Fibroblast of the conjunctiva (primary cell): ENCODE data around the gene JAK1.

ENCODE experiments used
- DNase-seq: peaks from one replicate; pipeline ENCODE4 v3.0.0-alpha.2; 2010; ENCODE audit warnings: low read depth

Gene JAK1

DNA sequence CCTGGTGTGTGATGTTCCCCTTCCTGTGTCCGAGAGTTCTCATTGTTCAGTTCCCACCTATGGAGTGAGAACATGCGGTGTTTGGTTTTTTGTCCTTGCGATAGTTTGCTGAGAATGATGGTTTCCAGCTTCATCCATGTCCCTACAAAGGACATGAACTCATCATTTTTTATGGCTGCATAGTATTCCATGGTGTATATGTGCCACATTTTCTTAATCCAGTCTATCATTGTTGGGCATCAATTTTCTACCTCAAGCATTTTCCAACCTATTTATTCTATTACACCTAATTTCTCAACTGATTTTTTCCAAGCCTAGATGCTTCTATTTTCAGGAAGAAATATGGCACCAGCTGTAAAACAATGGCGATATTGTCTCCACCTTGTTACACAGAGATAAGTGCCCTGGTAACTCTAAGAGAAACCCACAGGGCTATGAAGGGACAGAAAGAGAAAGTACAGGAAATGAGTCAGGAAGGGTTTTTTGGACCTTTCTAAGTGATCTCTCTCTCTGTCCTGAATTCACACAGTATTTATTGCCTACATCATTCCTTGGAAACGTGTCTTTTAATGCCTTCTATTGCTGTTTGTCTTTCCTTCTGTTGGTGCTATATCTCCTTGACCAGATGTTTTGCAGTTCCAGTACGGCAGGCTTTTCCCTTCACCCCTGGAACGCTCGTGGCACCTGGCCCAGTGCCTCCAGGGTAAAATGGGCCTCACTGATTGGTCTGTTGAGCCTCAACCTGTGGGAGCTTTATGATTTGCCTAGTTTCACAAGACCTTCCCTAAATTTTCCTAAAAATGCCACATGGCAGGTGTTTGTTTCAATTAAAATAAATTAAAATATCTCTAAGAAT, 14.6 kb upstream of the JAK1 start:
- no peak for DNase-seq

DNA sequence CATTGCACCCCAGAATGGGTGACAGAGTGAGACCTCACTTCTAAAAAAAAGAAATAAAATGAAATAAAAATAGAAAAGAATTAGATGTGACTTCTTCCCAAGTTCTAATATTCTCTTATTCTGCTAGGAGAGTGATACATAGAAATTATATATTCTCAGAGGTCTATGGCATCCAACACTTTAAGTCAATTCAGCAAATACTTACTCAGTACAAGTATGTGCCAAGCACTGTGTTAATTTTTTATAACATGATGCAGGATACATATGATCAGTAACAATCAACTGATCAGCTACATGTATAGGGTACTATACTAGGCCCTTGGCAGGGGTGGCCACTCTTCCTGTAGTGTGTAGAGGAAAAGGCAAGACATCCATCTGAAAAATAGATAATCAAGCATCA, 13.0 kb upstream of the JAK1 start:
- DNase-seq, result no peak

DNA sequence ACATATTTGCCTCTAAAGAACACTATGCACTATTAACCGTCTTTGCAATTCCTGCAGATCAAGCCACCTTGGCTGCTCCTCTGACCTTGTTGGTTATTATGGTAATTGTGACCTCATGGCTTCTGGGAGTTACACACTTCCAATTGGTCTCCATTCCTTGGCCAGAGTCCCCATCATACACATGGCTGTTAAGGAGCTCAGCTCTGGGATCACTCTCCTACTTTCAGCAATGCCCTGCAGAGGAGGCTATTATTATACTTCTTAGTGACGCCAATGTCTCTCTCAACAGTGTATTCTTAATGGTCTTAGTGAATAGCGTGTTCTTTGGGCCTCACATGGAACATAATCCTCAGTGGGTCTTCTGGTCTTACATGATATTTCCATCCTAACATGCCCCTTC, 10.0 kb upstream of the JAK1 start:
- no peak for DNase-seq

DNA sequence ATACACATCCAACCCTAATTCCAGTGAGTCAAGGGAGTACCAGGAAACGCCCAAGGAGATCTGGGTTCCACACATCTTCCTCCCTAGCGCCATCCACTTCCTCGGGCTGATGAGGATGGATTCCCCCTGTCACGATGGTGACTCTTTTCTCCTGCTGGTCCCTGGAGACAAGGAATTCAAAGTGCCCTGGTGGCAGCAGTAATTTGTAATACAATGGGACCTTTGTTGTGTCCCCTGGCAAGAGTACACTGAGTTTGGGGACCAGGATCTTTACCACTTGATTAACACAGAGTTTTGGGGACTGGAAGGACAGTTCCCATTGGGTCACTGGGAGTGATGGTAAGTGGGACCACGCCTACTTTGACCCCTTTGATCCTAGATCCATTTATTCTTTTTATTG, 9.4 kb upstream of the JAK1 start:
- DNase-seq, result no peak

DNA sequence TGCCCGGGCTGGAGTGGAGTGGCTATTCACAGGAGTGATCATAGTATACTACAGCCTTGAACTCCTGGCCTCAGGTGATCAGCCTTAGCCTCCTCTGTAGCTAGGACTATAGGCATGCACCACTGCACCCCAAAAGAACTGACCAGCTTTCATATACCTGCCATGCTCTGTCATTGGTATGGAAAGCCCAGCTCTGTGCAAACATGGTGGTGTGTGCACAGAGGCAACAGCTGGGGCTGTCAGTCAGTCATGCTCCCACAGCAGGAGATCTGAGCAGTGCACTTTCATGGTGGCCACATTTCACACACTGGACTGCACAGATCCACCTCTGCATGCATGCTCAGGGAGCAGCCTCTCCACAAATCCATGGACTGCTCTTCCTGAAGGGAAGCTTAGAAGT, 8.8 kb upstream of the JAK1 start:
- no peak for DNase-seq

DNA sequence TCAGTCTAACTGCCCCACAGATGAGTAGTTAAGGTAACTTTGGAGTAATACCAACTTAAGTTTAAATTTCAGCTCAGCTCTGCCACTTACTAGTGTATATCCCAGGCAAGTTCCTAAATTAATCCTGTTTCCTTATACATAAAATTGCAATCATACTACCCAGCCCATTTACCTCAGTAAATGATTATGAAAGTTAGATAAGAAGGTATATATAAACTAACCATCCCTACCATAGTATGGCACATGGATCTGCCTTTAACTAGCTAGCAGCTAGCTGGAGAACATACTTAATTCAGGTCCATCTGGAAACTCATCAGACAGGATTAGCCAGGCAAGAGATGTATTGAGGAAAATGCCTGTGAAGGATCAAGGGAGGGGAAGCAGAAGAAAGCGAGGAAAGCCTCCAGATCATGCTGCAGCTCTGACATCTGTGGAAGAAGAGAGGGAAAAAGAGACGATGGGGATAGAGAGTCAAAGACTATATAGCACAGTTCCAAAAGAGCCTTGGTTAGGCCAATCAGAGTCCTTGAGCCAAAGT, 8.0 kb upstream of the JAK1 start:
- DNase-seq, result no peak

DNA sequence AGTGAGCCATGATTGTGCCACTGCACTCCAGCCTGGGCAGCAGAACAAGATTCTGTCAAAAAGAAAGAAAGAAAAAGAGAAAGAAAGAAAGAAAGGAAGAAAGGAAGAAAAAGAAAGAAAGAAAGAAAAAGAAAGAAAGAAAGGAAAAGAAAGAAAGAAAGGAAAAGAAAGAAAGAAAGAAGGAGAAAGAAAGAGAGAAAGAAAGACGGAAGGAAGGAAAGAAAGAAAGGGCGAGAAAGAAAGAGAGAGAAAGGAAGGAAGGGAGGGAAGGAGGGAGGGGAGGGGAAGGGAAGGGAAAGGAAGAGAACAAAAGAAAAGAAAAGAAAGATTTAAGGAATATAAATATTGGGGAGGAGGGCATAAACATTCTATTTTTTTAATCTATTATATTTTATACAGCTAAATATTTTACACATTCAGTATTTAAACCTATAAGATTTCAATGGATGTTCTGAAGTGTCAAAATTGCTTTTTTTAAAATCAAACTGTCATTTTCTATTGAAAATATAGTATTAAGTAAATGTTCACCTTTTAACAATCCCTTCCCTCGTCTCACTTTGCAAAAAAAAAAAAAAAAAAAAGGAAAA, 6.8 kb upstream of the JAK1 start:
- no peak for DNase-seq

DNA sequence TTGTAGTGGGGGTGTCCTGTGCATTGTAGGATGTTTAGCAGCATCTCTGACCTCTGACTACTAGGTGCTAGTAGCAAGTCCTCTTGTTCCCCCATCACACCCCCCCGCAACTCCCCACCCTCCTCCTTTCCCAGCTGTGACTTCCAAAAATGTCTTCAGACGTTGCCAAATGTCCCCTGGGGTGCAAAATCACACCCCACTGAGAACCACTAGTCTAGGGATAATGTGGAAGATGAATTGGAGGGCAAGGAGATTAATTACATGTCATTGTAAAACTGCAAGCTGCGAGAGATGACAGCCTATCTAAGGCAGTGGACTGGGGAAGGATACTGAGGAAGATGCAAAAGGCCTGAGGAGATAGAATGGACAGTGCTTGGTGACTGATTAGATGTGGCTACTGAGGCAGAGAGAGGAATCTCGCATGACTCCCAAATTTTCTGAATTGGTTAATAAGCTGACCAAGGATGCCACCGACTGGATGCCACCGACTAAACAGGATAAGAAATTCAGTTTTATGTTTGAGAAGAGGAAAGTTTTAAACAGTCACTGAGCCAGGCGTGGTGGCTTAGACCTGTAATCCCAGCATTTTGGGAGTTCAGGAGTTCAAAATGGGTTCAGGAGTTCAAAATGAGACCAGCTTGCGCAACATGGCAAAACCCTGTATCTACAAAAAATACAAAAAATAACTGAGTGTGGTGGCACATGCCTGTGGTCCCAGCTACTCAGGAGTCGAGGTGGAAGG, 3.1 kb upstream of the JAK1 start:
- DNase-seq, result no peak

DNA sequence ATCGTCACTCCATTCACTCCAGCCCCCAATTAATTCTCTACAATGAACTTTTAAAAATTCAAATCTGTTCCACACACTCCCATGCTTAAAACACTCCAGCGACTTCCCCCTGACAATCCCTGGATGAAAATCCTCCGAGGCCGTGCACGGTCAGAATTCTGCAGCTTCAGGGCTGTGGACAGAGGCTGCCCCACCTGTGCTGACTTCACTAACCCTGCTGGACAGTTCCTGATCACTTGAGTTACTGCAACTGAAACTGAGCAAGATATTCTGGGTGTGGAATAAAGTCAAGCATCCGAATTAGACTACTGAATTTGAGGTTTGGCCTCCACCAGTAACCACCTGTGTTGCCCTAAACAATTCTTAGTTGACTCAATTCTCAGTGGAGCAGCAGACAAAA, 1.0 kb upstream of the JAK1 start:
- no peak for DNase-seq

DNA sequence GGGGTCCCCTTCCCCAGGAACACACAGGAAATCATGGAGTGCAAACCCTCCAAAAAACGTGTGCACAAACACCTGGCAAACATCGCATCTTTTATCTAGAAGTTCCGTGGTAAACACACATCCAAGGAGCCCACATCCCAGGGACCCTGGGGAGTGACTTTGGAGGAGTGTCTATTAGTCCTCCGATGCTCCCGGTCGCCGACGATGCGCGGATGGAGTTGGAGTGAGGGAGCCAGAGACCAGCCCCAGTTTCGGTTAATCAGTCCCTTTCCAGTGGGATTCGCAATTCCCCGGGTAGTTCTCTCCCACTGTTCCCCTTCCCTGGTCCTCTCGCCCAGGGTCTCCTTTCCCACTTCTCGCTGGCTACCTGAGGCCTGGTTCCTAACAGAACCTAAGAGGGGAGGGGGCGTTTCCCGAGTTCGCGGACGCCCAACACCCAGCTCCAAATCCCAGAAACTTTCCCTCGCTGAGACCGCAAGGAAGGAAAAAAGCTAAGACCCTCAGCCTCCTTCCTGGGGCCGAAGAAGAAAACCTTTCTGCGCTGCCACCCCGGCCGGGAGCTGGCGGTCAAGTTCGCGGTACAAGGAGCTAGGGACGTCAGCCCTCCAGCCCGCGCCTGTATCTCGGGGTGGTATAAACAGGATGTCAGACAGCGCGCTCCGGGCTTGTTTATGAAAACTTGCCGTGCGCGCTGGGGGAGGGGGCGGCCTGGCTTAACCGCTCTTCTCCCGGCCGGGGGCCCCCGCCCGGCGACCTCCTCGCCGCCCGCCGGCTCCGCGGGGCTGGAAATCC, 787 bp downstream of the JAK1 start:
- DNase-seq, result no peak

DNA sequence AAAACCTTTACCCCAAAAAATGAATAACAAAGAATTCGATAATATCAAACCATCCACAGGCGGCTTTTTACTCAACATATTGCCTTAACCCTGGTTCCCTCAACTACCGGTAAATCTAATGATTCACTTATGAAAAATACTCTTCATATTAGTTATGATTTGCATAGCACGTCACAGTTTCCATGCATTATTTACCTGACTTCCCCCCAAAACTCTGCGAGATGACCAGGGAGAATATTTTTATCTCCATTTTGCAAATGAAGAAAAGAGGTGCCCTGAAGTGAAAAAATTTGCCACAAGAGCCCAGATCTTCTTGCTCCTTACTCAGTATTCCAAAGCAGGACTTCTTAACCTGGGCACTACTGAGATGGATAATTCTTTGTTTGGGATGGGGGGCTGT, 2.9 kb downstream of the JAK1 start:
- DNase-seq, result no peak

DNA sequence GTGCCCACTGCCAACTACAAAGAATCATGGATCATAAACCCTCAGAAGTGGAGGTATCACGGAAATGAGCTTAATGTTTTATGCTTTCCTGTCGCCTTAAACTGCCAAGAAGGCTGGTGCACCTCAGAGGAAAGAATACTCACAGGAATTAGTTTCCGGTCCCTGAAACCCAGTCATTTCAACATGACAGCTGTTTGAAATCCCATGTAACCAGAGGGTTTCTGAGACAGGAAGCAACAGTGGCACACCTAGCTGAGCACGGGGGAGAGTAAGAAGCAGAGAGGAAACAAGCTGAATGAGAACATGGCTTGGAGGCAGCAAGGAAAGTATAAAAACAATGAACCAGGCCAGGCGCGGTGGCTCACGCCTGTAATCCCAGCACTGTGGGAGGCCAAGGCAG, 3.9 kb downstream of the JAK1 start:
- DNase-seq, result no peak

DNA sequence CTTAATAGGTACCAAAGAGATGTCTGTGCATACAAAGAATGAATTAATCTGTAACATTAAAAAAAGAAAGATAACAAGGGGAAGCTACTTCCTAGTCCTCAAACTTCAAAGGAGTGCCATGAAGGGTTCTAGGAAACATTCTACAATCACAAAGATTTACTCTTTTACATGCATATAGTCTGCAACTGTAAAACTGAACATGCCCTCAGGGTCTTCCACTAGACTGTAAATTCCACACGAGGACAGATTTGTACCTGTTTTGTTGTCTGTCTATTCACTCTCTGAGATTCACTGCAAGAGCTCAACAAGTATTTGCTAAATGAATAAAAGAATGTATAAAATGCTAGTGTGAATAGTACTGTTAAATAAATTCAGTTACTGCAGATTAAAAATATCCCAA, 4.4 kb downstream of the JAK1 start:
- no peak for DNase-seq

DNA sequence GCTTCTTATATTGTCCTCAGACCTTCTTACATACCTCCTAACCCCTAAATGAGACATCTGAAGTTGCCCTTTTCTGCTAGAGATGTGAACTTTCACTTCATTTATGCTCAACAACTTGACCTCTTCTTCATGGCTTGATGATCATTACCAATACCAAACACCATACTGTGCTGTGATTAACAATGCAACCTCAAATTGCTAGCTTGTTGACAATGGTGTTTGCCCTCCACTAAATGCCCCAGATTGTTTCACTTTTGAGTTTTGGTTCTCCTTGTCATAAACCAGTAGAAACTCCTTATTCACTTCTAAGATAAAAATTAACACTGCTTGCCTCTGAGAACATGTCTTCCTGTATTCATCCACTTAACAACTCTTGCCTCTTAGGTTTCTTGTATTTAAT, 5.6 kb downstream of the JAK1 start:
- no peak for DNase-seq

DNA sequence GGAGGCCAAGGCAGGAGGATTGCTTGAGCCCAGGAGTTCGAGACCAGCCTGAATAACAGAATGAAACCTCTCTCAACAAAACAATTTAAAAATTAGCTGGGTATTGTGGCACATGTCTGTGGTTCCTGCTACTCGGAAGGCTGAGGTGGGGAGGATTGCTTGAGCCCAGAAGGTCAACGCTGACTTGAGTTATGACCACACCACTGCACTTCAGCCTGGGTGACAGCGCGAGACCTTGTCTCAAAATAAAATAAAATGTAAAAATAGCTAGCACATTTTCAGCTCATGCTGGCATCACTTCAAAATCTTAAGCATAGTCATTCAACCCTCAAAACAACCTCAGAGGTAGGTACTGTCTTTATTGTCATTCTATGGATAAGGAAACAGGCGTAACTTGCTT, 6.4 kb downstream of the JAK1 start:
- DNase-seq, result no peak

DNA sequence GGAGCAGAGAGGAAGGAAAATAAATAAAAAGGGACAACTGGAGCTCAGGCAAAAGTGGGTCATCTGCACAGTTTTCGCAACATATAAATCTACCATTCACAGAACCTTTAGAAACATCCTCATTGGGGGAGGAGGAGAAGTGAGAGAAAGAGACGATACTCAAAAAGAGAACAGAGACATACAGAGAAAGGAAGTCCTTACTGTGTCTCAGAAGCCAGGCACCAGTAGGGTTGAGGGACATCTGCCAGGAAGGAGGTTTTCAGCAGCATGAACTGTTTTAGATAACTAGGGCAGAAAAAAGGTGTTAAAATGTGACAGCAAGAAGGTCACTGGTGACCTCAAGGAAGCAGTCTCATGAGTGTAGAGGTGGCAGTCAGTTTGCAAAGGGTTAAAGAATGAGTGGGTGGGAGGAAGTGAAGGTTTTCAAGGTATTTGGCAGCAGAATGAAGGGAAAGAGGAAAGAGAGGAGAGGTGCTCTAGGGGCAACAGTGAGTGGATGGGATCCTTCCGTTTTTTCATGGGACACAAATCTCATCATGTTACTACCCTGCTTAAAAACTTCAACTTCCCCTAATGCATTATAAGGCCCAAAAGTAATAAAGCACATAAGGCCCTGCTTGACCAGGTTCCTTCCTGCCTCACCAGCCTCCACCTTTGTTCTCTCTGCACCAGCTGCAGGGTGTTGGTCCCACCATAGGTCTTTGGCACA, 9.5 kb downstream of the JAK1 start:
- no peak for DNase-seq

DNA sequence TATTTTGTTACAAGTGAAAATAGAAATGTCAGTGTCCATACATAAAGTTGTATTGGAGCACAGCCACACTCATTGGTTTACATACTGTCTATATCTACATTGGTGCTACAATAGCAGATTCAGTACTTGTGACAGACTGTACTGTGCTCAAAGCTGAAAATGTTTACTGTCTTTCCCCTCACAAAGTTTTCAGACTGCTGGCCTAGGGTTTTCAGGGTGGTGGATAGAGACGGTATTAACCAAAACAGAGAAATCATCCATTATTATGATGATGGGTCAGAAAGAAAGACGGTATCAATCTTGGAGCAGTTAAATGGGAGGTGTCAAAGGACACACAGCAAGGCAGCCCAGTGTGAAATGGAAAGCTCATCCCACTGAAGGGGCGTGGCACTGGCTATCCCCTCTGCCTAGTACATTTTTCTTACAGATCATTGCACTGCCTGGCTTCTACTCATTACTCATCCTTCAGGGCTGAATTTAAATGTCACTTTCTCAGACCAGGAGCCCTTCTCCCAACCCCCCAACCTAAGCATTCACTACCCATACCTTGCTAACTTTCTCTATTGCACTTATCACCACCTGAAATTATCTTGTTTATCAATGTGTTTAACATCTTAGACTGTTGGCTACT, 10.2 kb downstream of the JAK1 start:
- DNase-seq, result peak; percentile 47

DNA sequence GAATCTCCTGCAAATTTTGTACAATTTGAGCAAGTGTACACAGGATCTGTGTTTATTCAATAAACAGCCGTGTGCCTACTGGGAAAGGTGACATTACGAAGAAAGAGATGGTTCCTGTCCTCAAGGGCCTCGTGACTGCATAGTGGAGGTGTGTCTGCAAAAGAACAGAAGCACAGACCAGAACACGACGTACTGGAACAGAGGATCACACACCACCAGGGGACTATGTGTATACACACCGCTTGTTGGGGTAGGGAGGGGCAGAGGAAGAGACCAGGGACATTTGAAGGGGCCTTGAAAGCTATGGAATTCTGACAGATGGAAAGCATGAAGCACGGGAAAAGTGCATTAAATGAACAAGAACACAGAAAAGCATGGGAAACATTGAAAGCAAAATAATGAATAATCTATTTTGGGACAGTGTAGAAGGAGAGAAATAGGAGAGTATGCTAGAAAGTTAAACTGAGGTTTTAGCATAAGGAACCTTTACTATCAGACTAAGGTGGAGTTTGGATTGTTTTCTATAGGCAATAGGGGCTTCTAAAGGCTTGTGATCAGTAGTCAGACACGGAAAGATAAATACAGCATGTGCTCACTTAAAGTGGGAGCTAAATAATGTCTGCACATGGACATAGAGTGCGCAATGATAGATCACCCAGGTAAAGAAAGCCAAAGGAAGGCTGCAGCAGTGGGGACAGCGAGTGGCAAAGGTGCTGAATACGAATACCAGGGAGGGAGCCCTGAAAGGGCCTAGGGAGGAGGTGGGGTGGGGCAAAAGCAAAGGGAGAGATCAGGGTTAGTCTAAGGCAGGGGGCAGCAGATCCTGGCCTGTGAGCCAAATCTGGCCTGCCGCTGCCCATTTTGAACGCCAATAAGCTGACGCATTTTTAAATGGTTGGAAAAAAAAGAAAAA, 11.0 kb downstream of the JAK1 start:
- DNase-seq, result no peak

DNA sequence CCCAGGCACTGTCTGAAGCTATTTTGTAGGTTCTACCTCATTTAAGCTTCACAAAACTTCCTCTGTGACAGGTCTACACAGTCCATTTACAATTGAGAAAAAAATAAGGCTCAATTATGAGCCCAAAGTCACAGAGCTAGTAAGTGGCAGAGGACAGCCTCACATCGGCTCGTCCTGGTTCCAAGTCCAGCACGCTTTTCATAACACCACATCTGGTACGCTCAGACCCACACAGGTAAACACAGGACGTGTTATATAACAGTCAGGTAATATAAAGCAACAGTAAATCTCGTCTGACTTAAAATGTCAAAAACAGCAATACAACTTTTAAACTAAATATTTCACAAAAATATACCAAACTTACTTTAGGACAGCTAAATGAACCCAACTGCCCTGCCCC, 13.1 kb downstream of the JAK1 start:
- no peak for DNase-seq

DNA sequence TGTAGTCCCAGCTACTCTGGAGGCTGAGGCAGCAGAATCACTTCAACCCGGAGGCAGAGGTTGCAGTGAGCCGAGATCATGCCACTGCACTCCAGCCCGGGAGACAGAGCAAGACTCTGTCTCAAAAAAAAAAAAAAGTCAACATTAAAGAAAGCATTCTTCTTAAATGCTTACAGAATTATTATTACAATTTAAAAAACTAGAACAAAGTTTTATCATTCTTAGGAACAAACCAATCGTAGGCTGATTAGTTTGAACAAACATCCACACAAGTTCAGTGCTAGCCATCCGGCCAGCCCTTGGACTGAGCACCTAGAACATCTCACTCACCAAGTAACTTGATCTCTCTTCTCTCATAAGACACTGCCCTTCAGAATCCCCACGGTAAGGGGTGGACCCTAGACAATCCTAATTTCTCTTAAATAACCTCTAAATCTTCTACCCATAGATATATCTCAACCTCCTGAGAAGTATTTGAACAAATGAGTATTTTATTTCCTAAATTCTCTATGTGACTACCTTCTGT, 16.0 kb downstream of the JAK1 start:
- no peak for DNase-seq
